Esophagus (tissue), 2 donors: ENCODE results near the gene USP17L26. TPM values are rescaled to one million over a fixed set of nuclear protein-coding genes. Genes with fewer than 3 reads are reported as not detected.
"Not testable (repeated sequence)": the region's sequence is repeated elsewhere in the genome, so short reads cannot be mapped to it uniquely, and the experiment has no call there.

Source experiments
- H3K27ac ChIP-seq, 2 donors: one replicate each; pipeline ENCODE4 v1.5.1; 2013; ENCODE audit warnings: low read depth in 2 of 2, mild to moderate bottlenecking in 2 of 2, inconsistent platforms in 1 of 2, low read length in 1 of 2, moderate library complexity in 1 of 2
- H3K27me3 ChIP-seq, 2 donors: one replicate each; pipeline ENCODE4 v1.6.1; 2013; ENCODE audit warnings: low read length in 2 of 2, control low read depth in 1 of 2, mild to moderate bottlenecking in 1 of 2; ENCODE audit not compliant: insufficient read depth in 2 of 2, control insufficient read depth in 1 of 2
- H3K36me3 ChIP-seq, 2 donors: one replicate each; pipeline ENCODE4 v1.6.1; 2013; ENCODE audit warnings: low read length in 1 of 2; ENCODE audit not compliant: control insufficient read depth in 2 of 2, insufficient read depth in 2 of 2
- H3K4me1 ChIP-seq, 2 donors: one replicate each; pipeline ENCODE4 v1.6.1; 2013; ENCODE audit warnings: low read length in 1 of 2; ENCODE audit not compliant: control insufficient read depth in 2 of 2, insufficient read depth in 2 of 2
- H3K4me3 ChIP-seq, 2 donors: one replicate each; pipeline ENCODE4 v1.5.1; 2013; ENCODE audit warnings: low read length in 2 of 2, mild to moderate bottlenecking in 2 of 2, low read depth in 1 of 2, moderate library complexity in 1 of 2
- H3K9me3 ChIP-seq, 2 donors: one replicate each; pipeline ENCODE4 v1.6.1; 2013; ENCODE audit warnings: mild to moderate bottlenecking in 2 of 2, low read depth in 1 of 2, low read length in 1 of 2, moderate library complexity in 1 of 2; ENCODE audit not compliant: control insufficient read depth in 2 of 2, insufficient read depth in 1 of 2
- WGBS, 2 donors: extraction: QIAGEN DNeasy Blood & Tissue Kit; methylation state at CpG; one replicate each; pipeline ENCODE4 v1.1.7; 2013; 5-methylcytosine and 5-hydroxymethylcytosine counted together
- polyA plus RNA-seq, 2 donors: library from polyadenylated mRNA; stranded (reverse); fragments of 200-250 nt; gene quantifications; one replicate each; pipeline ENCODE4 v1.2.3, GENCODE V29; 2013
- donor health status: healthy with polysubstance abuse.
- donor health status: Bipolar disorder and iron deficiency.

USP17L26 gene
- polyA plus RNA-seq, result not detected

GRCh38 chr4:9334358-9334757 is at the start of gene USP17L26:
Gene USP17L26 (plus strand): TSS chr4:9334658. CDS start chr4:9334658, 0 bp downstream.
- H3K27ac ChIP-seq, H3K9me3 ChIP-seq, H3K4me3 ChIP-seq, H3K36me3 ChIP-seq, H3K27me3 ChIP-seq, H3K4me1 ChIP-seq: not testable (repeated sequence)
- WGBS, 2 donors, result 92% methylated on average over 10 of the region's 15 CpGs; no CpG with 5 or more reads in 1 of the 2 donors

- not testable (repeated sequence) for H3K4me3 ChIP-seq, H3K9me3 ChIP-seq, H3K4me1 ChIP-seq, H3K27me3 ChIP-seq, H3K36me3 ChIP-seq, H3K27ac ChIP-seq
- 87 to 93% methylated on average over 1 of the region's 13 CpGs for WGBS, 2 donors
These were observed 10.3 kb upstream of the USP17L26 start for GRCh38 chr4:9324191-9324590.

- not testable (repeated sequence) for H3K4me3 ChIP-seq, H3K36me3 ChIP-seq, H3K27ac ChIP-seq, H3K27me3 ChIP-seq, H3K4me1 ChIP-seq, H3K9me3 ChIP-seq
- WGBS, 2 donors, result no CpG with 5 or more reads among the region's 15 CpGs
These were observed 9.6 kb upstream of the USP17L26 start, which contains the start of gene USP17L24 for GRCh38 chr4:9324865-9325264. Gene USP17L24 (plus strand): TSS chr4:9325165. CDS start chr4:9325165, 0 bp downstream.

GRCh38 chr4:9329611-9330010 is 4.8 kb upstream of the USP17L26 start, which contains the start of gene USP17L25:
Gene USP17L25 (plus strand): TSS chr4:9329911. CDS start chr4:9329911, 0 bp downstream.
- WGBS, 2 donors, result no CpG with 5 or more reads among the region's 15 CpGs
- not testable (repeated sequence) for H3K36me3 ChIP-seq, H3K4me3 ChIP-seq, H3K27ac ChIP-seq, H3K9me3 ChIP-seq, H3K27me3 ChIP-seq, H3K4me1 ChIP-seq

- not testable (repeated sequence) for H3K4me1 ChIP-seq, H3K4me3 ChIP-seq, H3K27me3 ChIP-seq, H3K27ac ChIP-seq, H3K36me3 ChIP-seq, H3K9me3 ChIP-seq
- WGBS, 2 donors, result no CpG with 5 or more reads among the region's 15 CpGs
These were observed 4.6 kb downstream of the USP17L26 start, which contains the start of gene USP17L5 for GRCh38 chr4:9339103-9339502. Gene USP17L5 (plus strand): TSS chr4:9339403. CDS start chr4:9339403, 0 bp downstream.

GRCh38 chr4:9343848-9344247 is 9.4 kb downstream of the USP17L26 start, which contains the start of gene USP17L27:
Gene USP17L27 (plus strand): TSS chr4:9344148. CDS start chr4:9344148, 0 bp downstream.
- not testable (repeated sequence) for H3K9me3 ChIP-seq, H3K27me3 ChIP-seq, H3K4me3 ChIP-seq, H3K36me3 ChIP-seq, H3K4me1 ChIP-seq, H3K27ac ChIP-seq
- WGBS, 2 donors, result no CpG with 5 or more reads among the region's 15 CpGs

- no CpG with 5 or more reads among the region's 15 CpGs for WGBS, 2 donors
- H3K9me3 ChIP-seq, H3K4me1 ChIP-seq, H3K36me3 ChIP-seq, H3K27ac ChIP-seq, H3K27me3 ChIP-seq, H3K4me3 ChIP-seq: not testable (repeated sequence)
These were observed 14.1 kb downstream of the USP17L26 start, which contains the start of gene USP17L28 for GRCh38 chr4:9348593-9348992. Gene USP17L28 (plus strand): TSS chr4:9348893. CDS start chr4:9348893, 0 bp downstream.

GRCh38 chr4:9350866-9351265 is 16.4 kb downstream of the USP17L26 start:
- H3K27ac ChIP-seq, H3K27me3 ChIP-seq, H3K36me3 ChIP-seq, H3K4me1 ChIP-seq, H3K4me3 ChIP-seq, H3K9me3 ChIP-seq: not testable (repeated sequence)
- whole genome bisulfite sequencing, 2 donors, result 94 to 95% methylated on average over 10 to 13 of the region's 18 CpGs

- H3K27ac ChIP-seq, H3K36me3 ChIP-seq, H3K9me3 ChIP-seq, H3K4me3 ChIP-seq, H3K27me3 ChIP-seq, H3K4me1 ChIP-seq: not testable (repeated sequence)
- WGBS, 2 donors, result no CpG with 5 or more reads among the region's 15 CpGs
These were observed 18.9 kb downstream of the USP17L26 start, which contains the start of gene USP17L29 for GRCh38 chr4:9353338-9353737. Gene USP17L29 (plus strand): TSS chr4:9353638. CDS start chr4:9353638, 0 bp downstream.

- H3K4me1 ChIP-seq, H3K4me3 ChIP-seq, H3K27me3 ChIP-seq, H3K36me3 ChIP-seq, H3K9me3 ChIP-seq, H3K27ac ChIP-seq: not testable (repeated sequence)
- WGBS, 2 donors, result no CpG with 5 or more reads among the region's 15 CpGs
These were observed 28.4 kb downstream of the USP17L26 start, which contains the start of gene USP17L30 for GRCh38 chr4:9362829-9363228. Gene USP17L30 (plus strand): TSS chr4:9363129. CDS start chr4:9363129, 0 bp downstream.
